HCT116 (cell line): Measurements from ENCODE around the gene ACSS1. TPM values are rescaled to one million over a fixed set of nuclear protein-coding genes. Genes with fewer than 3 reads are reported as not detected.

Experiments
- ATAC-seq: fragments of 200-7000 bp; cut with Tn5 transposase; 2 replicates; pipeline ENCODE4 v1.9.1; 2020; ENCODE audit warnings: mild to moderate bottlenecking, moderate library complexity
- BruUV-seq: library from RNA; stranded (reverse); fragments of 400-500 nt; replicated peaks from 2 replicates; lab custom pipeline; 2021; lab: Mats Ljungman, UMichigan
- CTCF ChIA-PET: fragments of 300-600 bp; sonication (Branson Sonifier 250); formaldehyde crosslinking; loops from one replicate; lab custom pipeline; 2021; ENCODE audit warnings: antibody characterized with exemption; lab: Charles Lee
- POLR2A ChIA-PET: fragments of 300-600, 350-600 bp; sonication (Branson Sonifier 250); formaldehyde crosslinking; loops from one replicate; lab custom pipeline; 2021; ENCODE audit warnings: antibody characterized with exemption; lab: Charles Lee
- RAD21 ChIA-PET, 2 experiments: fragments of 300-600 bp; sonication (Branson Sonifier 250); formaldehyde crosslinking; loops; one replicate each; lab custom pipeline; 2023; ENCODE audit warnings: low total read pairs in 2 of 2; ENCODE audit not compliant: uncharacterized antibody in 2 of 2, unreplicated experiment in 2 of 2, low non-redundant PET in 1 of 2; lab: Charles Lee
- DNase-seq: peaks from one replicate; pipeline ENCODE4 v3.0.0-alpha.2; 2010; ENCODE audit warnings: low read depth, low spot score
- H2AFZ ChIP-seq: fragments of 200-600 bp; shearing (Covaris generic), sonication (generic); 2 replicates; pipeline ENCODE4 v1.6.1; 2017; ENCODE audit warnings: low read depth, mixed run types, mixed read lengths, antibody characterized with exemption, low read length; ENCODE audit not compliant: poor library complexity, severe bottlenecking
- H3K27ac ChIP-seq: 2 replicates; pipeline ENCODE4 v1.5.1; 2012; ENCODE audit warnings: low read depth, low read length
- H3K27me3 ChIP-seq: fragments of 200-600 bp; sonication (generic); 2 replicates; pipeline ENCODE4 v1.6.1; 2016; ENCODE audit warnings: mixed run types, low read length, mixed read lengths; ENCODE audit not compliant: insufficient read depth
- H3K36me3 ChIP-seq, 2 experiments: fragments of 200-500 bp in 1 of 2; fragments of 200-600 bp in 1 of 2; sonication (Bioruptor generic) in 1 of 2; sonication (generic) in 1 of 2; 2 replicates each; pipeline versions ENCODE4 v1.5.1 to v1.6.1; 2014 to 2016; ENCODE audit warnings: low read length in 2 of 2, inconsistent platforms in 1 of 2, mixed read lengths in 1 of 2, mixed run types in 1 of 2; ENCODE audit not compliant: insufficient read depth in 2 of 2, control insufficient read depth in 1 of 2
- H3K4me1 ChIP-seq, 2 experiments: fragments of 200-600 bp in 1 of 2; sonication (generic) in 1 of 2; 2 replicates each; pipeline versions ENCODE4 v1.5.1 to v1.6.1; 2012 to 2017; ENCODE audit warnings: low read length in 2 of 2, inconsistent platforms in 1 of 2, mild to moderate bottlenecking in 1 of 2, mixed read lengths in 1 of 2, mixed run types in 1 of 2, moderate library complexity in 1 of 2; ENCODE audit not compliant: insufficient read depth in 2 of 2, control insufficient read depth in 1 of 2
- H3K4me2 ChIP-seq: fragments of 200-600 bp; sonication (generic); 2 replicates; pipeline ENCODE4 v1.6.1; 2017; ENCODE audit warnings: mixed run types, low read length, mixed read lengths
- H3K4me3 ChIP-seq, 2 experiments: fragments of 200-600 bp in 1 of 2; sonication (generic) in 1 of 2; replicated peaks in 1 of 2; 2 replicates each; pipeline ENCODE4 v1.5.1; 2011 to 2016; ENCODE audit warnings: low read length in 2 of 2, control low read depth in 1 of 2, low read depth in 1 of 2, mild to moderate bottlenecking in 1 of 2, mixed read lengths in 1 of 2, mixed run types in 1 of 2
- H3K79me2 ChIP-seq: fragments of 200-600 bp; sonication (generic); 2 replicates; pipeline ENCODE4 v1.6.1; 2017; ENCODE audit warnings: mild to moderate bottlenecking, mixed run types, low read length, moderate library complexity, mixed read lengths; ENCODE audit not compliant: insufficient read depth
- H3K9ac ChIP-seq: fragments of 200-600 bp; sonication (generic); 2 replicates; pipeline ENCODE4 v1.6.1; 2016; ENCODE audit warnings: low read length, mixed read lengths
- H3K9me2 ChIP-seq: fragments of 200-600 bp; sonication (generic), shearing (Covaris generic); 2 replicates; pipeline ENCODE4 v1.6.1; 2017; ENCODE audit warnings: mixed run types, mild to moderate bottlenecking, moderate library complexity; ENCODE audit not compliant: insufficient read depth
- H3K9me3 ChIP-seq, 2 experiments: fragments of 200-500 bp in 1 of 2; fragments of 200-600 bp in 1 of 2; sonication (Bioruptor generic) in 1 of 2; sonication (generic) in 1 of 2; 2 replicates each; pipeline ENCODE4 v1.6.1; 2014 to 2017; ENCODE audit warnings: low read length in 2 of 2, mixed read lengths in 2 of 2, inconsistent platforms in 1 of 2, low read depth in 1 of 2, mild to moderate bottlenecking in 1 of 2, mixed run types in 1 of 2, moderate library complexity in 1 of 2; ENCODE audit not compliant: control insufficient read depth in 1 of 2, insufficient read depth in 1 of 2
- H4K20me1 ChIP-seq: fragments of 200-600 bp; sonication (generic), shearing (Covaris generic); 2 replicates; pipeline ENCODE4 v1.6.1; 2017; ENCODE audit warnings: mixed run types, mild to moderate bottlenecking, moderate library complexity; ENCODE audit not compliant: insufficient read depth
- ATF3 ChIP-seq: IDR thresholded peaks from 2 replicates; pipeline ENCODE4 v1.6.1; 2012
- CBX3 ChIP-seq: IDR thresholded peaks from 2 replicates; pipeline ENCODE4 v1.6.1; 2012; ENCODE audit warnings: low read depth
- CEBPB ChIP-seq: IDR thresholded peaks from 2 replicates; pipeline ENCODE4 v1.6.1; 2012; ENCODE audit warnings: low read depth
- EGR1 ChIP-seq: IDR thresholded peaks from 2 replicates; pipeline ENCODE4 v1.6.1; 2012; ENCODE audit warnings: low read depth
- ELF1 ChIP-seq: IDR thresholded peaks from 2 replicates; pipeline ENCODE4 v1.6.1; 2012; ENCODE audit warnings: low read depth, borderline replicate concordance
- EZH2phosphoT487 ChIP-seq: fragments of 200-600 bp; IDR thresholded peaks from 2 replicates; pipeline ENCODE4 v1.6.1; 2018; ENCODE audit warnings: antibody characterized with exemption, borderline replicate concordance
- FOSL1 ChIP-seq: IDR thresholded peaks from 2 replicates; pipeline ENCODE4 v1.6.1; 2012; ENCODE audit warnings: low read depth
- JUND ChIP-seq: IDR thresholded peaks from 2 replicates; pipeline ENCODE4 v1.6.1; 2012
- POLR2A ChIP-seq: IDR thresholded peaks from 2 replicates; pipeline ENCODE4 v1.7.0; 2011; ENCODE audit warnings: borderline replicate concordance; ENCODE audit not compliant: insufficient read depth, insufficient read length; ENCODE audit errors: extremely low read depth
- RAD21 ChIP-seq: IDR thresholded peaks from 2 replicates; pipeline ENCODE4 v1.6.1; 2012; ENCODE audit warnings: low read depth, mild to moderate bottlenecking
- REST ChIP-seq: IDR thresholded peaks from 2 replicates; pipeline ENCODE4 v1.6.1; 2012; ENCODE audit warnings: low read depth
- SIN3A ChIP-seq: IDR thresholded peaks from 2 replicates; pipeline ENCODE4 v1.6.1; 2012; ENCODE audit warnings: low read depth
- SP1 ChIP-seq: IDR thresholded peaks from 2 replicates; pipeline ENCODE4 v1.6.1; 2012; ENCODE audit warnings: low read depth
- SRF ChIP-seq: IDR thresholded peaks from 2 replicates; pipeline ENCODE4 v1.6.1; 2012; ENCODE audit warnings: low read depth
- YY1 ChIP-seq: IDR thresholded peaks from 2 replicates; pipeline ENCODE4 v1.6.1; 2011; ENCODE audit warnings: low read length, low read depth, moderate library complexity, mild to moderate bottlenecking; ENCODE audit not compliant: insufficient replicate concordance; ENCODE audit errors: extremely low read depth
- ZBTB33 ChIP-seq: IDR thresholded peaks from 2 replicates; pipeline ENCODE4 v1.6.1; 2011; ENCODE audit warnings: mild to moderate bottlenecking, low read length, moderate library complexity; ENCODE audit not compliant: insufficient replicate concordance; ENCODE audit errors: extremely low read depth
- ZFX ChIP-seq: fragments of 450-650 bp; IDR thresholded peaks from 2 replicates; pipeline ENCODE4 v1.6.1; 2017
- intact Hi-C: fragments of 100-400 bp; cut with micrococcal nuclease; formaldehyde crosslinking; loops from 2 replicates; pipeline ENCODE4 v1.10.0; 2022
- total RNA-seq: library from RNA; stranded (reverse); gene quantifications from one replicate; pipeline ENCODE4 v1.2.1, GENCODE V29; 2021; ENCODE audit not compliant: unreplicated experiment
- TF ChIP-seq, protein P1 (sequence below), 3 experiments: fragments of 200-600 bp in 1 of 3; sonication (generic) in 1 of 3; IDR thresholded peaks in 2 of 3; conservative IDR thresholded peaks in 1 of 3; 2 replicates each; pipeline ENCODE4 v1.5.1; 2012 to 2017; ENCODE audit warnings: low read depth in 2 of 3, low read length in 2 of 3, antibody characterized with exemption in 1 of 3, borderline replicate concordance in 1 of 3, control low read depth in 1 of 3, mild to moderate bottlenecking in 1 of 3, mixed read lengths in 1 of 3, mixed run types in 1 of 3, moderate library complexity in 1 of 3; ENCODE audit not compliant: insufficient read depth in 1 of 3

Gene ACSS1
- total RNA-seq, 1 experiment from 2014 or later, result 0.27 TPM

- Histone ChIP-seq H3K79me2 (no peaks in the 10 kb centered on the region), H3K27me3 (peaks cover 65% of the 10 kb centered on the region), H3K9me3 (no peaks in the 10 kb centered on the region), H4K20me1 (no peaks in the 10 kb centered on the region), H3K4me1 (peaks cover 0 to 5% of the 10 kb centered on the region in 2 experiments; a peak in 1 of 4 replicates), H3K4me2 (no peak overlapping the region), H3K9me2 (no peaks in the 10 kb centered on the region), H3K9ac (no peak overlapping the region), H2AFZ (no peak overlapping the region), H3K4me3 (no peak overlapping the region), H3K27ac (no peak overlapping the region; the same call in 1 of the 2 replicates), H3K36me3 (no peaks in the 10 kb centered on the region)
- POLR2A ChIA-PET, result no interaction called here
- RAD21 ChIA-PET, result no interaction called here
- TF ChIP-seq ZBTB33 (no peak), SP1 (no peak), FOSL1 (no peak), ZFX (no peak), SIN3A (no peak), CBX3 (no peak), ATF3 (no peak), EZH2phosphoT487 (no peak), SRF (no peak), RAD21 (no peak), ELF1 (no peak), JUND (no peak), POLR2A (no peak), REST (no peak), EGR1 (no peak), YY1 (no peak), CEBPB (no peak)
- TF ChIP-seq, protein P1, sequence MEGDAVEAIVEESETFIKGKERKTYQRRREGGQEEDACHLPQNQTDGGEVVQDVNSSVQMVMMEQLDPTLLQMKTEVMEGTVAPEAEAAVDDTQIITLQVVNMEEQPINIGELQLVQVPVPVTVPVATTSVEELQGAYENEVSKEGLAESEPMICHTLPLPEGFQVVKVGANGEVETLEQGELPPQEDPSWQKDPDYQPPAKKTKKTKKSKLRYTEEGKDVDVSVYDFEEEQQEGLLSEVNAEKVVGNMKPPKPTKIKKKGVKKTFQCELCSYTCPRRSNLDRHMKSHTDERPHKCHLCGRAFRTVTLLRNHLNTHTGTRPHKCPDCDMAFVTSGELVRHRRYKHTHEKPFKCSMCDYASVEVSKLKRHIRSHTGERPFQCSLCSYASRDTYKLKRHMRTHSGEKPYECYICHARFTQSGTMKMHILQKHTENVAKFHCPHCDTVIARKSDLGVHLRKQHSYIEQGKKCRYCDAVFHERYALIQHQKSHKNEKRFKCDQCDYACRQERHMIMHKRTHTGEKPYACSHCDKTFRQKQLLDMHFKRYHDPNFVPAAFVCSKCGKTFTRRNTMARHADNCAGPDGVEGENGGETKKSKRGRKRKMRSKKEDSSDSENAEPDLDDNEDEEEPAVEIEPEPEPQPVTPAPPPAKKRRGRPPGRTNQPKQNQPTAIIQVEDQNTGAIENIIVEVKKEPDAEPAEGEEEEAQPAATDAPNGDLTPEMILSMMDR (IDR thresholded peaks at IDR 0.05 in 2 of 3, conservative IDR thresholded peaks at IDR 0.05 in 1 of 3; ENCODE audit: borderline replicate concordance in 1 of 3, insufficient read depth in 1 of 3, low read depth in 2 of 3, low read length in 2 of 3), result no peak
- CTCF ChIA-PET, result no interaction called here
- ATAC-seq (no peak), DNase-seq (no peak)
- no TSS peak for BruUV-seq
- intact Hi-C loops, result loop anchor here (10.0 kb wide), 1 partner anchor 327 kb away; the partner anchor contains the start of gene ABHD12
Measured at GRCh38 chr20:25067102-25067987, 9.4 kb upstream of the ACSS1 start.
